PC-3 (cell line): ENCODE measurements around the gene ABCF1.
"Not testable (repeated sequence)": the region's sequence is repeated elsewhere in the genome, so short reads cannot be mapped to it uniquely, and the experiment has no call there.

Source experiments
- EZH2 ChIP-seq: fragments of 300-600 bp; sonication (generic); IDR thresholded peaks from one replicate; pipeline ENCODE4 v1.6.1; 2017; ENCODE audit warnings: antibody characterized with exemption, mild to moderate bottlenecking, low read length; ENCODE audit not compliant: unreplicated experiment
- EZH2phosphoT487 ChIP-seq: fragments of 300-600 bp; sonication (generic); IDR thresholded peaks from 2 replicates; pipeline ENCODE4 v1.6.1; 2018; ENCODE audit warnings: mild to moderate bottlenecking, antibody characterized with exemption, low read length, borderline replicate concordance
- TF ChIP-seq, protein P1 (sequence below): fragments of 300-600 bp; sonication (generic); conservative IDR thresholded peaks from 2 replicates; pipeline ENCODE4 v1.5.1; 2017; ENCODE audit warnings: antibody characterized with exemption, low read depth, mild to moderate bottlenecking, low read length

DNA sequence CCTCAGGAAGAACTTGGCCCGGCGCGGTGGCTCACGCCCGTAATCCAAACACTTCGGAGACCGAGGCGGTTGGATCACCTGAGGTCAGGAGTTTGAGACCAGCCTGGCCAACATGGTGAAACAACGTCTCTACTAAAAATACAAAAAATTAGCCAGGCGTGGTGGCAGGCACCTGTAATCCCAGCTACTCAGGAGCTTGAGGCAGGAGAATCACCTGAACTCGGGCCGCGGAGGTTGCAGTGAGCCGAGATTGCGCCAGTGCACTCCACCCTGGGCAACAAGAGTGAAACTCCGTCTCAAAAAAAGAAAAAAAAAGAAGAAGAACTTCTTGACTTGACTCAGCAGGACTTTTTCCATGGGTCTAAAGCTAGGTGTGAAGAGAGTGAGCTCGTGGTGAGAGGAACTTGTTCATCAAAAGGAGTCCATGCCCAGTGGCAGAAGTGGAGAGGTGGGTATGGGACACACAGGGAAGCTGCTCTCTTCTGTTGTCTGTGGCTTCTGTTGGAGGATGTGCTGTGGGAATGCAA is 41.8 kb upstream of the ABCF1 start:
- TF ChIP-seq, protein P1, sequence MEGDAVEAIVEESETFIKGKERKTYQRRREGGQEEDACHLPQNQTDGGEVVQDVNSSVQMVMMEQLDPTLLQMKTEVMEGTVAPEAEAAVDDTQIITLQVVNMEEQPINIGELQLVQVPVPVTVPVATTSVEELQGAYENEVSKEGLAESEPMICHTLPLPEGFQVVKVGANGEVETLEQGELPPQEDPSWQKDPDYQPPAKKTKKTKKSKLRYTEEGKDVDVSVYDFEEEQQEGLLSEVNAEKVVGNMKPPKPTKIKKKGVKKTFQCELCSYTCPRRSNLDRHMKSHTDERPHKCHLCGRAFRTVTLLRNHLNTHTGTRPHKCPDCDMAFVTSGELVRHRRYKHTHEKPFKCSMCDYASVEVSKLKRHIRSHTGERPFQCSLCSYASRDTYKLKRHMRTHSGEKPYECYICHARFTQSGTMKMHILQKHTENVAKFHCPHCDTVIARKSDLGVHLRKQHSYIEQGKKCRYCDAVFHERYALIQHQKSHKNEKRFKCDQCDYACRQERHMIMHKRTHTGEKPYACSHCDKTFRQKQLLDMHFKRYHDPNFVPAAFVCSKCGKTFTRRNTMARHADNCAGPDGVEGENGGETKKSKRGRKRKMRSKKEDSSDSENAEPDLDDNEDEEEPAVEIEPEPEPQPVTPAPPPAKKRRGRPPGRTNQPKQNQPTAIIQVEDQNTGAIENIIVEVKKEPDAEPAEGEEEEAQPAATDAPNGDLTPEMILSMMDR, result not testable (repeated sequence)
- not testable (repeated sequence) for TF ChIP-seq EZH2, EZH2phosphoT487
